Omental fat pad (tissue), 4 donors: ENCODE data around the gene TIMM10. TPM values are rescaled to one million over a fixed set of nuclear protein-coding genes. Genes with fewer than 3 reads are reported as not detected.
"Not testable (repeated sequence)": the region's sequence is repeated elsewhere in the genome, so short reads cannot be mapped to it uniquely, and the experiment has no call there.

ENCODE experiments used
- ATAC-seq: fragments of 150-250 bp; one replicate; pipeline ENCODE4 v1.9.1; 2016; ENCODE audit warnings: mild to moderate bottlenecking, moderate library complexity; ENCODE audit not compliant: low FRiP score
- DNase-seq: peaks from one replicate; pipeline ENCODE4 v3.0.0-alpha.2; 2019; ENCODE audit warnings: low spot score
- total RNA-seq, 4 donors: library from RNA; depleted of rRNA; stranded (reverse); fragments of >200 nt; gene quantifications; one replicate each; pipeline ENCODE4 v1.1.0, GENCODE V29; 2016
- TF ChIP-seq, protein P1 (sequence below), 3 donors: fragments of 450-650 bp; IDR thresholded peaks; one replicate each; pipeline ENCODE4 v1.5.1; 2016 to 2017; ENCODE audit warnings: antibody characterized with exemption in 3 of 3, mild to moderate bottlenecking in 3 of 3, moderate library complexity in 2 of 3

Gene TIMM10
- total RNA-seq, 4 donors from 2014 or later: 42.9 to 49.0 (median 45.9) TPM

DNA sequence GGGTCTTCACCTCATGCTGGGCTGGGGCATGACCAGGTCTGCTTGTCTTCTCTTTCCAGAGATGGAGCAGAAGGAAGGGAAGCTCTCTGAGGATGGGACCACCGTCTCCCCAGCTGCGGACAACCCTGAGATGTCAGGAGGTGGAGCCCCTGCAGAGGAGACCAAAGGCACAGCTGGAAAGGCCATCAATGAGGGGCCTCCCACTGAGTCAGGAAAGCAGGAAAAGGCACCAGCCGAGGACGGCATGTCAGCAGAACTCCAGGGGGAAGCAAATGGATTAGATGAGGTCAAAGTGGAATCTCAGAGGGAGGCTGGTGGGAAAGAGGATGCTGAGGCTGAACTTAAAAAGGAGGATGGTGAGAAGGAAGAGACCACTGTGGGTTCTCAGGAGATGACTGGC is 12.0 kb upstream of the TIMM10 start:
- DNase-seq (no peak), ATAC-seq (no peak)
- TF ChIP-seq, protein P1, sequence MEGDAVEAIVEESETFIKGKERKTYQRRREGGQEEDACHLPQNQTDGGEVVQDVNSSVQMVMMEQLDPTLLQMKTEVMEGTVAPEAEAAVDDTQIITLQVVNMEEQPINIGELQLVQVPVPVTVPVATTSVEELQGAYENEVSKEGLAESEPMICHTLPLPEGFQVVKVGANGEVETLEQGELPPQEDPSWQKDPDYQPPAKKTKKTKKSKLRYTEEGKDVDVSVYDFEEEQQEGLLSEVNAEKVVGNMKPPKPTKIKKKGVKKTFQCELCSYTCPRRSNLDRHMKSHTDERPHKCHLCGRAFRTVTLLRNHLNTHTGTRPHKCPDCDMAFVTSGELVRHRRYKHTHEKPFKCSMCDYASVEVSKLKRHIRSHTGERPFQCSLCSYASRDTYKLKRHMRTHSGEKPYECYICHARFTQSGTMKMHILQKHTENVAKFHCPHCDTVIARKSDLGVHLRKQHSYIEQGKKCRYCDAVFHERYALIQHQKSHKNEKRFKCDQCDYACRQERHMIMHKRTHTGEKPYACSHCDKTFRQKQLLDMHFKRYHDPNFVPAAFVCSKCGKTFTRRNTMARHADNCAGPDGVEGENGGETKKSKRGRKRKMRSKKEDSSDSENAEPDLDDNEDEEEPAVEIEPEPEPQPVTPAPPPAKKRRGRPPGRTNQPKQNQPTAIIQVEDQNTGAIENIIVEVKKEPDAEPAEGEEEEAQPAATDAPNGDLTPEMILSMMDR (IDR thresholded peaks at IDR 0.05): no peak

GRCh38 chr11:57541169-57541568 is 10.6 kb upstream of the TIMM10 start:
- TF ChIP-seq, protein P1 (IDR thresholded peaks at IDR 0.05): no peak
- DNase-seq (no peak), ATAC-seq (no peak)

DNA sequence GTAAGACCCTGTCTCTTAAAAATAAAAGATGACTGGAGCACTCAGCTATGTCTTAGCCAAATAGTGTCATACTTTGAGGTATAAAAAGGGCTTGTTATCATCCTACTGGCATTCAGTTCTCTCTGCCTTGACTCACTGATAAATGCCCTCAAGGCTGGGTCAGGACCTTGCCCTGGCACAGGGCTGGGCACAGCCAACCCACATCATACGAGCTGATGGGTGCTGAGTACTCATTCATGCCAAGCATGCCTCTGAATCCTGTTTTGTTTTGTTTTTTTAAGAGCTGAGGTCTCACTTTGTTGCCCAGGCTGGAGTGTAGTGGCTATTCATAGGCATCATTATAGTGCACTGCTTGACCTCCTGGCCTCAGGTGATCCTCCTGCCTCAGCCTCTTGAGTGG is 8.8 kb upstream of the TIMM10 start:
- TF ChIP-seq, protein P1 (IDR thresholded peaks at IDR 0.05): no peak
- no peak for ATAC-seq
- no peak for DNase-seq

- TF ChIP-seq, protein P1 (IDR thresholded peaks at IDR 0.05): no peak
- no peak for DNase-seq
- ATAC-seq: no peak
Observed at GRCh38 chr11:57536947-57537619, 6.5 kb upstream of the TIMM10 start, which contains the start of gene SMTNL1. SMTNL1 (plus strand) TSS chr11:57537595; CDS start chr11:57542643, 5,048 bp downstream.

DNA sequence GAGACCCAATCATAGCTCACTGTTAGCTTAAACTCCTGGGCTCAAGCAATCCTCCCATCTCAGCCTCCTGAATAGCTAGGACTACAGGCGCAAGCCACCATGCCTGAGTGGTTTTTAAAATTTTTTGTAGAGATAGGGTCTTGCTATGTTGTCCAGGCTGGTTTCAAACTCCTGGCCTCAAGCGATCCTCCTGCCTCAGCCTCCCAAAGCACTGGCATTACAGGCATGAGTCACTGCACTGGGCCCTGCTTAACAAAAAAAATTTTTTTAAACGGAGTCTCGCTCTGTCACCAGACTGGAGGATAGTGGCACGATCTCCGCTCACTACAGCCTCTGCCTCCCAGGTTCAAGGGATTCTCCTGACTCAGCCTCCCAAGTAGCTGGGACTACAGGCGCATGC is 3.9 kb upstream of the TIMM10 start:
- ATAC-seq, DNase-seq: not testable (repeated sequence)

- DNase-seq: no peak
- TF ChIP-seq, protein P1 (IDR thresholded peaks at IDR 0.05): no peak
- peak; percentile 2 for ATAC-seq
Observed at GRCh38 chr11:57530215-57530595, 349 bp downstream of the TIMM10 start.

- DNase-seq (no peak), ATAC-seq (no peak)
- TF ChIP-seq, protein P1 (IDR thresholded peaks at IDR 0.05): no peak
Observed at GRCh38 chr11:57529012-57529411, 1.5 kb downstream of the TIMM10 start.
